ENCODE results near the gene TRIB2.
A peak's percentile ranks its signal among the peaks of the same experiment; 100 is the strongest.

TRIB2 gene

GRCh38 chr2:12733846-12734245 lies 17.1 kb downstream of the TRIB2 start:
- no peaks in the 10 kb centered on the region for H3K9me3 ChIP-seq (ENCODE audit: control insufficient read depth, low read length)
- H3K23ac ChIP-seq (ENCODE audit: low read length in 2 of 2), result no peak overlapping the region
- H3K4me3 ChIP-seq (ENCODE audit: insufficient read depth in 1 of 2, low read depth in 1 of 2, low read length in 2 of 2), result no peak overlapping the region
- H4K91ac ChIP-seq (ENCODE audit: low read length), result no peak overlapping the region
- 93% methylated on average over 6 of the region's 7 CpGs for WGBS
- peaks cover 16% of the 10 kb centered on the region for H3K4me1 ChIP-seq (ENCODE audit: control insufficient read depth, insufficient read depth, low read depth, low read length)
- H3K36me3 ChIP-seq (ENCODE audit: control insufficient read depth in 1 of 2, insufficient read depth in 2 of 2, low read depth in 1 of 2, low read length in 2 of 2), result peaks cover 32 to 97% of the 10 kb centered on the region in 2 experiments
- no peak overlapping the region for H2BK5ac ChIP-seq (ENCODE audit: low read depth, low read length, poor library complexity, severe bottlenecking)
- H2AK5ac ChIP-seq (ENCODE audit: low read length, severe bottlenecking), result no peak overlapping the region
- no peak overlapping the region for H3K9ac ChIP-seq (ENCODE audit: low read length)
- no peaks in the 10 kb centered on the region for H3K27me3 ChIP-seq (ENCODE audit: control insufficient read depth in 1 of 2, insufficient read depth in 1 of 2, low read length in 2 of 2)
- peaks cover 41% of the 10 kb centered on the region for H3K79me1 ChIP-seq (replicated peaks; ENCODE audit: low read length, poor library complexity, severe bottlenecking)
- H4K8ac ChIP-seq (ENCODE audit: low read length), result no peak overlapping the region
- H3K27ac ChIP-seq (ENCODE audit: low read length, poor library complexity, severe bottlenecking), result no peak overlapping the region
- no peak overlapping the region for H2AFZ ChIP-seq (ENCODE audit: low read depth, low read length)
- H2BK15ac ChIP-seq (ENCODE audit: low read depth, poor library complexity, severe bottlenecking), result no peak overlapping the region
- H3K14ac ChIP-seq (ENCODE audit: low read length in 2 of 2), result no peak overlapping the region
- H3K4me2 ChIP-seq (ENCODE audit: low read length, poor library complexity, severe bottlenecking), result no peak overlapping the region
- H3K4ac ChIP-seq (ENCODE audit: low read depth in 1 of 2, low read length in 2 of 2), result no peak overlapping the region
- no peak for DNase-seq
- H3K18ac ChIP-seq (ENCODE audit: low read depth in 1 of 2, low read length in 2 of 2), result peak overlapping the region in 1 of 2 experiments; percentile 31
- H2BK12ac ChIP-seq (ENCODE audit: low read length in 2 of 2), result peak overlapping the region in 1 of 2 experiments; percentile 40
- H2BK120ac ChIP-seq (ENCODE audit: low read depth, low read length), result no peak overlapping the region

DNA sequence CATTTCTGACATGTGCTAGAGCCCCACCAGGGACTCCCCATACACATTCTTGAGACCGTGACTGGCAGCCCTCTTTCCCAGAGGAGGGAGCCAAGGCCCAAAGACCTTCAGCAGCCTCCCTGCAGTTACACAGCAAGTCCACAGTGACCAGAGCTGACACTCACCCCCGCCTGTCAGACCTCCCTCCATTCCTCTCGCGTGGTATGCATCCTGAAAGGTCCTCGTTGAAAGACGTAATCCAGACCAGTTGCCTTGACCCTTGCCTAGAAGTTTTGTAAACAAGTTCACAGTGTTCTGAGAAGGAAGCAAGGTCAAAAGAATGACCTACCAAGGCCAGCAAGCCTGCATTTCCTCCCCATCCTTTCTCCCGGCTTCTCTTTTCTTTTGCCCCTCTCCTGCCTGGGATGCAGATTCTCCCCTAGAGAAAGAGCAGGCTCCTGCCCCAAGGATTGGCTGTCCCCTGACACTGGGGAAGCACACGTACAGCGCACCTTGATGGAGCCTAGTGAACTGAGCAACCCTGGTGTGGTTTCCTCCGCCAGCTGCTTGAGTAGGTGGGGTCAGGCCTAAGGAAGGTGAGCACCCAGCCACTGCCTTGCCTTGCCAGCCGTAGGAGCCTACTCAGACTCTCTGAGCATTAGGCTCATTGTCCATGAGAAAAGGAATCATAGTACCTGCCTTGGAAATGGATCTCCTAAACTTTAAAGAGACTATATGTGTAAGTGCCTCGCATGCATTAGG lies 18.3 kb downstream of the TRIB2 start:
- H3K9ac ChIP-seq (ENCODE audit: low read length), result no peak overlapping the region
- H3K18ac ChIP-seq (ENCODE audit: low read depth in 1 of 2, low read length in 2 of 2), result peak overlapping the region; percentile 63 to 82
- H3K4me1 ChIP-seq (ENCODE audit: control insufficient read depth, insufficient read depth, low read depth, low read length), result peaks cover 16% of the 10 kb centered on the region
- H3K36me3 ChIP-seq (ENCODE audit: control insufficient read depth in 1 of 2, insufficient read depth in 2 of 2, low read depth in 1 of 2, low read length in 2 of 2), result peaks cover 32 to 97% of the 10 kb centered on the region in 2 experiments
- no peak overlapping the region for H3K27ac ChIP-seq (ENCODE audit: low read length, poor library complexity, severe bottlenecking)
- H3K9me3 ChIP-seq (ENCODE audit: control insufficient read depth, low read length), result no peaks in the 10 kb centered on the region
- H3K4me2 ChIP-seq (ENCODE audit: low read length, poor library complexity, severe bottlenecking), result no peak overlapping the region
- peak overlapping the region; percentile 86 for H4K91ac ChIP-seq (ENCODE audit: low read length)
- H3K79me1 ChIP-seq (replicated peaks; ENCODE audit: low read length, poor library complexity, severe bottlenecking), result peaks cover 37% of the 10 kb centered on the region
- peak overlapping the region; percentile 33 to 61 for H2BK12ac ChIP-seq (ENCODE audit: low read length in 2 of 2)
- no peak overlapping the region for H2BK5ac ChIP-seq (ENCODE audit: low read depth, low read length, poor library complexity, severe bottlenecking)
- H2AFZ ChIP-seq (ENCODE audit: low read depth, low read length), result no peak overlapping the region
- no peak overlapping the region for H2BK15ac ChIP-seq (ENCODE audit: low read depth, poor library complexity, severe bottlenecking)
- no peak overlapping the region for H2BK120ac ChIP-seq (ENCODE audit: low read depth, low read length)
- H3K27me3 ChIP-seq (ENCODE audit: control insufficient read depth in 1 of 2, insufficient read depth in 1 of 2, low read length in 2 of 2), result no peaks in the 10 kb centered on the region
- peak; percentile 59 for DNase-seq
- H4K8ac ChIP-seq (ENCODE audit: low read length), result peak overlapping the region; percentile 57
- H2AK5ac ChIP-seq (ENCODE audit: low read length, severe bottlenecking), result no peak overlapping the region
- peak overlapping the region in 1 of 2 experiments; percentile 37 for H3K23ac ChIP-seq (ENCODE audit: low read length in 2 of 2)
- H3K4me3 ChIP-seq (ENCODE audit: insufficient read depth in 1 of 2, low read depth in 1 of 2, low read length in 2 of 2), result no peak overlapping the region
- WGBS, result 48% methylated on average over 12 of the region's 12 CpGs
- peak overlapping the region in 1 of 2 experiments; percentile 82 for H3K14ac ChIP-seq (ENCODE audit: low read length in 2 of 2)
- H3K4ac ChIP-seq (ENCODE audit: low read depth in 1 of 2, low read length in 2 of 2), result peak overlapping the region; percentile 42 to 52

GRCh38 chr2:12737297-12737696 lies 20.6 kb downstream of the TRIB2 start:
- Histone ChIP-seq H3K18ac (ENCODE audit: low read depth in 1 of 2, low read length in 2 of 2) (no peak overlapping the region), H3K27me3 (ENCODE audit: control insufficient read depth in 1 of 2, insufficient read depth in 1 of 2, low read length in 2 of 2) (no peaks in the 10 kb centered on the region)

GRCh38 chr2:12737738-12738485 lies 21.2 kb downstream of the TRIB2 start:
- Histone ChIP-seq H2AFZ (ENCODE audit: low read depth, low read length) (no peak overlapping the region), H3K4ac (ENCODE audit: low read depth in 1 of 2, low read length in 2 of 2) (no peak overlapping the region), H3K14ac (ENCODE audit: low read length in 2 of 2) (no peak overlapping the region), H3K27me3 (ENCODE audit: control insufficient read depth in 1 of 2, insufficient read depth in 1 of 2, low read length in 2 of 2) (no peaks in the 10 kb centered on the region), H4K91ac (ENCODE audit: low read length) (peak overlapping the region; percentile 40), H3K36me3 (ENCODE audit: control insufficient read depth in 1 of 2, insufficient read depth in 2 of 2, low read depth in 1 of 2, low read length in 2 of 2) (peaks cover 23 to 97% of the 10 kb centered on the region in 2 experiments), H3K4me3 (ENCODE audit: insufficient read depth in 1 of 2, low read depth in 1 of 2, low read length in 2 of 2) (no peak overlapping the region), H2BK15ac (ENCODE audit: low read depth, poor library complexity, severe bottlenecking) (peak overlapping the region; percentile 41), H2AK5ac (ENCODE audit: low read length, severe bottlenecking) (no peak overlapping the region), H2BK12ac (ENCODE audit: low read length in 2 of 2) (peak overlapping the region in 1 of 2 experiments; percentile 31), H3K79me1 (replicated peaks; ENCODE audit: low read length, poor library complexity, severe bottlenecking) (peaks cover 19% of the 10 kb centered on the region), H3K27ac (ENCODE audit: low read length, poor library complexity, severe bottlenecking) (peak overlapping the region; percentile 51), H4K8ac (ENCODE audit: low read length) (no peak overlapping the region), H3K9me3 (ENCODE audit: control insufficient read depth, low read length) (no peaks in the 10 kb centered on the region), H3K4me1 (ENCODE audit: control insufficient read depth, insufficient read depth, low read depth, low read length) (peaks cover 14% of the 10 kb centered on the region), H3K18ac (ENCODE audit: low read depth in 1 of 2, low read length in 2 of 2) (peak overlapping the region; percentile 1 to 34), H3K9ac (ENCODE audit: low read length) (no peak overlapping the region), H3K23ac (ENCODE audit: low read length in 2 of 2) (no peak overlapping the region), H2BK120ac (ENCODE audit: low read depth, low read length) (no peak overlapping the region), H2BK5ac (ENCODE audit: low read depth, low read length, poor library complexity, severe bottlenecking) (no peak overlapping the region), H3K4me2 (ENCODE audit: low read length, poor library complexity, severe bottlenecking) (peak overlapping the region; percentile 11)
- WGBS, result 38% methylated on average over 10 of the region's 11 CpGs
- peak; percentile 97 for DNase-seq

More at GRCh38 chr2:12737297-12737696, 20.6 kb downstream of the TRIB2 start:
- Histone ChIP-seq H2BK12ac (ENCODE audit: low read length in 2 of 2) (peak overlapping the region in 1 of 2 experiments; percentile 45), H2AK5ac (ENCODE audit: low read length, severe bottlenecking) (no peak overlapping the region), H3K27ac (ENCODE audit: low read length, poor library complexity, severe bottlenecking) (no peak overlapping the region), H3K79me1 (replicated peaks; ENCODE audit: low read length, poor library complexity, severe bottlenecking) (peaks cover 23% of the 10 kb centered on the region), H2AFZ (ENCODE audit: low read depth, low read length) (no peak overlapping the region), H3K36me3 (ENCODE audit: control insufficient read depth in 1 of 2, insufficient read depth in 2 of 2, low read depth in 1 of 2, low read length in 2 of 2) (peaks cover 28 to 97% of the 10 kb centered on the region in 2 experiments), H4K8ac (ENCODE audit: low read length) (peak overlapping the region; percentile 77), H3K4me3 (ENCODE audit: insufficient read depth in 1 of 2, low read depth in 1 of 2, low read length in 2 of 2) (no peak overlapping the region), H3K14ac (ENCODE audit: low read length in 2 of 2) (no peak overlapping the region), H3K4ac (ENCODE audit: low read depth in 1 of 2, low read length in 2 of 2) (peak overlapping the region in 1 of 2 experiments; percentile 17), H2BK5ac (ENCODE audit: low read depth, low read length, poor library complexity, severe bottlenecking) (no peak overlapping the region), H3K4me2 (ENCODE audit: low read length, poor library complexity, severe bottlenecking) (no peak overlapping the region), H2BK15ac (ENCODE audit: low read depth, poor library complexity, severe bottlenecking) (no peak overlapping the region), H2BK120ac (ENCODE audit: low read depth, low read length) (no peak overlapping the region), H4K91ac (ENCODE audit: low read length) (no peak overlapping the region), H3K9ac (ENCODE audit: low read length) (no peak overlapping the region), H3K4me1 (ENCODE audit: control insufficient read depth, insufficient read depth, low read depth, low read length) (peaks cover 14% of the 10 kb centered on the region), H3K23ac (ENCODE audit: low read length in 2 of 2) (no peak overlapping the region), H3K9me3 (ENCODE audit: control insufficient read depth, low read length) (no peaks in the 10 kb centered on the region)
- no peak for DNase-seq
- 95% methylated on average over 9 of the region's 9 CpGs for WGBS
